Pancreas (tissue), 10 donors: Measurements from ENCODE around the gene TSPYL1. TPM values are rescaled to one million over a fixed set of nuclear protein-coding genes. Genes with fewer than 3 reads are reported as not detected.
A peak's percentile ranks its signal among the peaks of the same experiment; 100 is the strongest.

Experiments used
- ATAC-seq, 4 donors: fragments of 200-7000 bp; cut with Tn5 transposase; one replicate each; pipeline versions ENCODE4 v1.8.0 to v1.9.1; 2020; ENCODE audit warnings: mild to moderate bottlenecking in 4 of 4, moderate library complexity in 4 of 4
- DNase-seq, 6 donors: peaks; one replicate each; pipeline ENCODE4 v3.0.0-alpha.2; 2020
- FAIRE-seq: peaks from 2 replicates; lab custom pipeline; 2012; peaks lifted over from hg19 to GRCh38; lab: Jason Lieb, UNC
- H3K27ac ChIP-seq, 4 donors: fragments of 200-600 bp; sonication (generic); 1 replicate in 3 of 4; 2 replicates in 1 of 4; pipeline versions ENCODE4 v1.5.0 to v1.8.0; 2020
- H3K27me3 ChIP-seq, 4 donors: fragments of 200-600 bp; one replicate each; pipeline ENCODE4 v1.8.0; 2021
- H3K36me3 ChIP-seq, 3 donors: fragments of 200-600 bp; sonication (generic) in 1 of 3; one replicate each; pipeline versions ENCODE4 v1.5.0 to v1.8.0; 2020 to 2021
- H3K4me1 ChIP-seq, 3 donors: fragments of 200-600 bp; one replicate each; pipeline ENCODE4 v1.8.0; 2021
- H3K4me3 ChIP-seq, 4 donors: fragments of 200-600 bp; sonication (generic) in 2 of 4; one replicate each; pipeline versions ENCODE4 v1.5.0 to v1.8.0; 2020 to 2021
- H3K9me3 ChIP-seq, 4 donors: fragments of 200-600 bp; one replicate each; pipeline ENCODE4 v1.8.0; 2021
- CTCF ChIP-seq, 4 donors: fragments of 200-600 bp; sonication (generic) in 3 of 4; IDR thresholded peaks; one replicate each; pipeline versions ENCODE4 v1.5.0 to v1.8.0; 2021; ENCODE audit warnings: antibody characterized with exemption in 4 of 4
- WGBS, 2 donors: extraction: QIAGEN DNeasy Blood & Tissue Kit; methylation state at CpG; one replicate each; pipeline ENCODE4 v1.1.7; 2013; 5-methylcytosine and 5-hydroxymethylcytosine counted together
- intact Hi-C, 3 donors: fragments of 100-400 bp; cut with DNase I; formaldehyde crosslinking; loops; one replicate each; pipeline versions ENCODE4 v1.11.1 to v1.14.2; 2022
- polyA plus RNA-seq, 2 donors: library from polyadenylated mRNA; stranded (reverse); fragments of 200-250 nt; gene quantifications; one replicate each; pipeline ENCODE4 v1.2.3, GENCODE V29; 2013
- total RNA-seq, 6 donors: library from RNA; stranded (reverse); fragmentation: NEBNext Ultra II Directional in 4 of 6; extraction: Animal tissue kit (Norgen Biotek cat#: 25700) in 4 of 6; gene quantifications; one replicate each; pipeline versions ENCODE4 v1.2.1 to v1.2.4, GENCODE V29; 2021 to 2023
- donor health status: healthy with polysubstance abuse.
- donor health status: DM: no; HTN: no; CAD: no; lungs with moderate emphysema.
- donor health status: DM: no; HTN: no; CAD: no.
- donor health status: control.
- donor health status: control.
- donor health status: Bipolar disorder and iron deficiency.
- donor health status: DM: yes; HTN: yes; CAD: no.
- donor health status: DM: no; HTN: no; CAD: no.
- donor health status: DM: no; HTN: no; CAD: no.
- donor health status: DM: yes; HTN: yes; CAD: no.

TSPYL1 gene
- total and polyA plus RNA-seq, 8 donors, result 11.9 to 50.3 (median 37.2) TPM

- peaks cover 0 to 17% (median 3%) of the 10 kb centered on the region in 3 donors for H3K4me1 ChIP-seq
- H3K4me3 ChIP-seq, result no peak overlapping the region
- FAIRE-seq (no peak), DNase-seq (no peak), ATAC-seq (no peak)
- intact Hi-C loops, result loop anchor here in 1 of 3 donors (10.0 kb wide), 1 partner anchor 272 kb away; the partner anchor contains the start of gene CALHM4
- TF ChIP-seq CTCF (IDR thresholded peaks at IDR 0.05), result no peak
- no peaks in the 10 kb centered on the region for H3K27me3 ChIP-seq
- H3K9me3 ChIP-seq, result no peaks in the 10 kb centered on the region
- no peak overlapping the region for H3K27ac ChIP-seq
- H3K36me3 ChIP-seq, result peaks cover 0 to 4% (median 0%) of the 10 kb centered on the region in 3 donors
- WGBS, 2 donors, result 78 to 83% methylated on average over 2 of the region's 2 CpGs
These were observed 3.0 kb upstream of the TSPYL1 start for GRCh38 chr6:116282698-116283097.

- no peak for DNase-seq
- no peak for TF ChIP-seq CTCF (IDR thresholded peaks at IDR 0.05)
- Histone ChIP-seq H3K4me3 (peak overlapping the region in 2 of 4 donors; percentile 76 to 95), H3K36me3 (peaks cover 0 to 4% (median 0%) of the 10 kb centered on the region in 3 donors), H3K9me3 (no peaks in the 10 kb centered on the region), H3K27me3 (no peaks in the 10 kb centered on the region), H3K4me1 (peaks cover 0 to 33% (median 10%) of the 10 kb centered on the region in 3 donors), H3K27ac (peak overlapping the region in 1 of 4 donors; percentile 91)
- no peak for FAIRE-seq
- no peak for ATAC-seq
- 79 to 92% methylated on average over 5 of the region's 5 CpGs for WGBS, 2 donors
- intact Hi-C loops, result loop anchor here in 1 of 3 donors (10.0 kb wide), 1 partner anchor 274 kb away; the partner anchor contains the start of gene CALHM4
These were observed 1.2 kb upstream of the TSPYL1 start for GRCh38 chr6:116280933-116281316.

GRCh38 chr6:116280161-116280932 lies 617 bp upstream of the TSPYL1 start:
- intact Hi-C loops, result loop anchor here in 1 of 3 donors (10.0 kb wide), 1 partner anchor 274 kb away; the partner anchor contains the start of gene CALHM4
- 4% methylated on average over 8 of the region's 8 CpGs for WGBS, 2 donors
- no peak for TF ChIP-seq CTCF (IDR thresholded peaks at IDR 0.05)
- Histone ChIP-seq H3K4me3 (peak overlapping the region; percentile 59 to 98 (median 86)), H3K4me1 (peaks cover 0 to 39% (median 10%) of the 10 kb centered on the region in 3 donors), H3K27ac (peak overlapping the region; percentile 91 to 99 (median 98)), H3K27me3 (no peaks in the 10 kb centered on the region), H3K9me3 (no peaks in the 10 kb centered on the region), H3K36me3 (peaks cover 0 to 4% (median 0%) of the 10 kb centered on the region in 3 donors)
- FAIRE-seq (no peak), ATAC-seq (no peak), DNase-seq (no peak)

GRCh38 chr6:116278854-116279231 lies 887 bp downstream of the TSPYL1 start:
- WGBS, 2 donors, result 4 to 5% methylated on average over 12 of the region's 12 CpGs

More at GRCh38 chr6:116278854-116279231, 887 bp downstream of the TSPYL1 start:
- peak overlapping the region; percentile 59 to 98 (median 86) for H3K4me3 ChIP-seq
- H3K27me3 ChIP-seq, result no peaks in the 10 kb centered on the region
- TF ChIP-seq CTCF (IDR thresholded peaks at IDR 0.05), result no peak
- peak overlapping the region; percentile 91 to 99 (median 98) for H3K27ac ChIP-seq
- DNase-seq, result peak; percentile 61 to 77 (median 68)
- intact Hi-C loops, result loop anchor here in 1 of 3 donors (10.0 kb wide), 1 partner anchor 246 kb away; no protein-coding TSS in a partner anchor
- H3K4me1 ChIP-seq, result peaks cover 8 to 43% (median 21%) of the 10 kb centered on the region in 3 donors
- H3K36me3 ChIP-seq, result peaks cover 0 to 6% (median 4%) of the 10 kb centered on the region in 3 donors
- no peaks in the 10 kb centered on the region for H3K9me3 ChIP-seq
- FAIRE-seq, result no peak
- peak; percentile 53 to 67 (median 60) for ATAC-seq
